ENCODE data around the gene USP9Y. TPM values are rescaled to one million over a fixed set of nuclear protein-coding genes. Genes with fewer than 3 reads are reported as not detected.

USP9Y gene
- total RNA-seq, 1 experiment from 2014 or later = not detected

GRCh38 chrY:12905517-12905872, 204.5 kb downstream of the USP9Y start:
- Mint-ChIP-seq H3K27me3 (ENCODE audit: insufficient read depth, unreplicated experiment) (no peaks in the 10 kb centered on the region), H3K36me3 (ENCODE audit: insufficient read depth, unreplicated experiment) (no peaks in the 10 kb centered on the region), H3K4me3 (ENCODE audit: unreplicated experiment) (no peak overlapping the region), H3K27ac (ENCODE audit: low read depth, unreplicated experiment) (no peak overlapping the region), H3K4me1 (ENCODE audit: insufficient read depth, unreplicated experiment) (no peaks in the 10 kb centered on the region), H3K9me3 (ENCODE audit: unreplicated experiment) (no peaks in the 10 kb centered on the region)
- TF ChIP-seq CTCF (IDR thresholded peaks at IDR 0.05; ENCODE audit: unreplicated experiment) = no peak
- DNase-seq (ENCODE audit: unreplicated experiment) = no peak
- ChIA-PET POLR2A (no interaction called here), CTCF (no interaction called here)
- intact Hi-C loops (cut with micrococcal nuclease) = no loop called here
- BruUV-seq (replicated peaks) = no TSS peak

- no peak overlapping the region for H3K4me3 Mint-ChIP-seq (ENCODE audit: unreplicated experiment)
- POLR2A ChIA-PET = no interaction called here
Measured at GRCh38 chrY:12905895-12906294, 204.9 kb downstream of the USP9Y start.

More at GRCh38 chrY:12905895-12906294, 204.9 kb downstream of the USP9Y start:
- Mint-ChIP-seq H3K9me3 (ENCODE audit: unreplicated experiment) (no peaks in the 10 kb centered on the region), H3K27ac (ENCODE audit: low read depth, unreplicated experiment) (no peak overlapping the region), H3K4me1 (ENCODE audit: insufficient read depth, unreplicated experiment) (no peaks in the 10 kb centered on the region), H3K36me3 (ENCODE audit: insufficient read depth, unreplicated experiment) (no peaks in the 10 kb centered on the region), H3K27me3 (ENCODE audit: insufficient read depth, unreplicated experiment) (no peaks in the 10 kb centered on the region)
- CTCF ChIA-PET = no interaction called here
- no peak for DNase-seq (ENCODE audit: unreplicated experiment)
- TF ChIP-seq CTCF (IDR thresholded peaks at IDR 0.05; ENCODE audit: unreplicated experiment) = no peak
- BruUV-seq (replicated peaks) = no TSS peak
- intact Hi-C loops (cut with micrococcal nuclease) = no loop called here

Other genes with a start within 250 kb of the USP9Y start
- gene DDX3Y, start 203.6 kb downstream of the USP9Y start, total RNA-seq (2022) = not detected in 2 replicates